Adrenal gland (tissue), 12 donors: ENCODE measurements around the gene PJVK. TPM values are rescaled to one million over a fixed set of nuclear protein-coding genes. Genes with fewer than 3 reads are reported as not detected.
"Not testable (repeated sequence)": the region's sequence is repeated elsewhere in the genome, so short reads cannot be mapped to it uniquely, and the experiment has no call there.

Experiments used
- DNase-seq, 7 donors: peaks; one replicate each; pipeline ENCODE4 v3.0.0-alpha.2; 2019 to 2020
- H3K27ac ChIP-seq, 5 donors: fragments of 200-600 bp; sonication (generic) in 4 of 5; 1 replicate in 3 of 5; 2 replicates in 2 of 5; pipeline versions ENCODE4 v1.5.1 to v1.8.0; 2016 to 2020; ENCODE audit warnings: mild to moderate bottlenecking in 1 of 5
- H3K27me3 ChIP-seq: fragments of 200-600 bp; 2 replicates; pipeline ENCODE4 v1.8.0; 2021
- H3K36me3 ChIP-seq, 2 donors: fragments of 200-600 bp; replicated peaks in 1 of 2; 1 replicate in 1 of 2; 2 replicates in 1 of 2; pipeline versions ENCODE4 v1.5.1 to v1.8.0; 2018 to 2022
- H3K4me1 ChIP-seq, 2 donors: fragments of 200-600 bp; replicated peaks in 1 of 2; 1 replicate in 1 of 2; 2 replicates in 1 of 2; pipeline versions ENCODE4 v1.5.1 to v1.8.0; 2018 to 2021
- H3K4me3 ChIP-seq, 4 donors: fragments of 200-600 bp; sonication (generic) in 3 of 4; one replicate each; pipeline ENCODE4 v1.5.1; 2016 to 2018
- H3K9me3 ChIP-seq, 3 donors: fragments of 200-600 bp; sonication (generic) in 1 of 3; replicated peaks in 1 of 3; 1 replicate in 2 of 3; 2 replicates in 1 of 3; pipeline versions ENCODE4 v1.5.1 to v1.8.0; 2016 to 2021
- CTCF ChIP-seq, 6 experiments: fragments of 450-650 bp in 4 of 6; fragments of 200-600 bp in 2 of 6; sonication (generic) in 1 of 6; IDR thresholded peaks; 1 replicate in 5 of 6; 2 replicates in 1 of 6; pipeline versions ENCODE4 v1.5.1 to v1.8.0; 2016 to 2021; ENCODE audit warnings: antibody characterized with exemption in 6 of 6, mild to moderate bottlenecking in 2 of 6, moderate library complexity in 1 of 6
- POLR2A ChIP-seq, 2 donors: fragments of 450-650 bp; IDR thresholded peaks; one replicate each; pipeline ENCODE4 v1.6.1; 2017; ENCODE audit warnings: antibody characterized with exemption in 2 of 2, mild to moderate bottlenecking in 2 of 2, moderate library complexity in 1 of 2
- WGBS, 4 donors: extraction: QIAGEN DNeasy Blood & Tissue Kit in 2 of 4; methylation state at CpG; one replicate each; pipeline versions ENCODE4 v1.1.5 to v1.1.7; 2013 to 2017; 5-methylcytosine and 5-hydroxymethylcytosine counted together
- intact Hi-C, 2 donors: fragments of 100-400 bp; cut with DNase I; formaldehyde crosslinking; loops; one replicate each; pipeline versions ENCODE4 v1.14.1 to v1.15.0; 2022 to 2023
- polyA plus RNA-seq, 3 donors: library from polyadenylated mRNA; stranded (reverse); fragments of 200-250 nt in 2 of 3; fragments of 350-450 nt in 1 of 3; fragmentation: Illumina TruSeq in 1 of 3; extraction: RNeasy Lipid Tissue Mini Kit (QIAGEN cat#74804) in 1 of 3; gene quantifications; one replicate each; pipeline ENCODE4 v1.2.3, GENCODE V29; 2013 to 2014
- total RNA-seq, 9 donors: library from RNA; depleted of rRNA in 4 of 9; stranded (reverse); fragments of >200 nt in 4 of 9; fragments of 120-200 nt in 1 of 9; fragmentation: NEBNext Ultra II Directional in 1 of 9; extraction: Animal tissue kit (Norgen Biotek cat#: 25700) in 1 of 9; gene quantifications; one replicate each; pipeline versions ENCODE4 v1.1.0 to v1.2.4, GENCODE V29; 2013 to 2023
- donor health status: healthy with polysubstance abuse.
- donor health status: Bipolar disorder and iron deficiency.
- donor health status: DM: yes; HTN: yes; CAD: no.
- donor health status: DM: no; HTN: no; CAD: no.
- donor health status: DM: no; HTN: no; CAD: no.
- donor health status: DM: yes; HTN: yes; CAD: no.

Gene PJVK
- total and polyA plus RNA-seq, 12 donors, result 0.70 to 19.6 (median 3.6) TPM; not detected in 1

- Histone ChIP-seq H3K4me1 (peaks cover 0 to 3% of the 10 kb centered on the region in 2 donors), H3K27me3 (no peaks in the 10 kb centered on the region), H3K4me3 (no peak overlapping the region), H3K9me3 (no peaks in the 10 kb centered on the region), H3K36me3 (no peaks in the 10 kb centered on the region), H3K27ac (no peak overlapping the region)
- intact Hi-C loops, result no loop called here
- TF ChIP-seq CTCF (IDR thresholded peaks at IDR 0.05) (no peak), POLR2A (IDR thresholded peaks at IDR 0.05) (no peak)
- no peak for DNase-seq
- WGBS, 4 donors, result 89 to 93% (median 91%) methylated on average over 5 of the region's 5 CpGs
Observed at GRCh38 chr2:178455947-178456346, 4.8 kb downstream of the PJVK start.

DNA sequence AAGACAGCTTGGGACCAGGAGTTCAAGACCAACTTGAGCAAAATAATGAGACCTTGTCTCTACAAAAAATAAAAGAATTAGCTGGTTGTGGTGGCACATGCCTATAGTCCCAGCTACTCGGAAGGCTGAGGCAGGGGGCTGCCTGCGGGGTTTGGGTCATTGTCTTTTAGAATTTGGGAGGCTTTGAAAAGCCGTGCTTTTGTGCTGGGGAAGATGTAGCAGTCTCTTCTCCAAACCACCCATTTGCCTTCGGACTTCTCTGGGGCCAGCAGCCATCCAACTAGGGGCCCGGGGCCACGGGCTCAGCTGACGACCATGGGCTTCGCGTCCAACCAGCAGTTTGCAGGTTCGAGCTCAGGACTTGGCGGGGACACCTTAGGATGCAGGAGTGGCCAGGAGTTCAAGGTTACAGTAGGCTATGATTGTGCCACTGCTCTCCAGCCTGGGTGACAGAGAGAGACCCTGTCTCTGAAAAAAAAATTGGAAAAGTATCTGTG lies 6.3 kb downstream of the PJVK start:
- no peak overlapping the region for H3K27ac ChIP-seq
- 85 to 91% (median 88%) methylated on average over 2 to 11 of the region's 11 CpGs for WGBS, 4 donors
- intact Hi-C loops, result no loop called here
- H3K4me1 ChIP-seq, result no peaks in the 10 kb centered on the region
- no peak for DNase-seq
- no peaks in the 10 kb centered on the region for H3K9me3 ChIP-seq
- TF ChIP-seq POLR2A (IDR thresholded peaks at IDR 0.05) (no peak), CTCF (IDR thresholded peaks at IDR 0.05) (no peak)
- H3K27me3 ChIP-seq, result no peaks in the 10 kb centered on the region
- H3K36me3 ChIP-seq, result no peaks in the 10 kb centered on the region
- no peak overlapping the region for H3K4me3 ChIP-seq

DNA sequence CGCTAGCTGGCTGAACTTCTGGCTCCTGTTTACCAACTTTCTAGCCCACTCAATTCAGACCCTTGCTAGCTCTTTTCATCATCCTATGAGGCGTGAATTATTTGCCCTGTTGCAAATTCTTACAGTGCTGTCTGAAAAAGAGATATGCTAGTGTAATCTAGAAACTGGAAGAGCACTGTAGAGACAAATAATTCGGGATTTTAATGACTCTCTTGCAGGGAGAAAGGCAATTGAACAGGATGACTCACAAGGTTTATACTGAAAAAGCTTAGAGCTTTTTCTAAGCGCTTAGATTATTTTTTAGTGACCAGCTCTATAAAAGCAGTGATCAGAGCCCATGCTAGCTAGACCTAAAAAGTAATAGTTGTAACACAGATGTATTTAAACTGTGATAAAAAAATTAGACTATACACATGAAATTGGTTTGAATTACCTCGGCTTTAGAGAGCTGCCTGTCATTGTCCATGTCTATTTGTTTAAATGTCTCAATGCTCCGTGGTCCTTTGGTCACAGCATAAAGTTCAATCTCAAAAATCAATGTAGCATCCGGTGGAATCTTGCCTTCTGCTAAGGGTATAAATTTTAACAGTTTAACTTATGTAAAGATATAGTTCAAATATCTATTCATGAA lies 18.2 kb downstream of the PJVK start:
- no peak for DNase-seq
- Histone ChIP-seq H3K27ac (no peak overlapping the region), H3K4me3 (no peak overlapping the region), H3K27me3 (no peaks in the 10 kb centered on the region), H3K36me3 (no peaks in the 10 kb centered on the region), H3K9me3 (no peaks in the 10 kb centered on the region), H3K4me1 (no peaks in the 10 kb centered on the region)
- 87 to 91% (median 91%) methylated on average over 7 of the region's 7 CpGs for WGBS, 4 donors
- intact Hi-C loops, result no loop called here
- TF ChIP-seq POLR2A (IDR thresholded peaks at IDR 0.05), result no peak
- TF ChIP-seq CTCF (IDR thresholded peaks at IDR 0.05), result no peak

- H3K36me3 ChIP-seq, H3K4me3 ChIP-seq, H3K27ac ChIP-seq, intact Hi-C loops, DNase-seq, H3K9me3 ChIP-seq, H3K4me1 ChIP-seq, H3K27me3 ChIP-seq: not testable (repeated sequence)
- 89 to 94% (median 91%) methylated on average over 5 of the region's 5 CpGs for WGBS, 4 donors
Observed at GRCh38 chr2:178471313-178471712, 20.1 kb downstream of the PJVK start.

DNA sequence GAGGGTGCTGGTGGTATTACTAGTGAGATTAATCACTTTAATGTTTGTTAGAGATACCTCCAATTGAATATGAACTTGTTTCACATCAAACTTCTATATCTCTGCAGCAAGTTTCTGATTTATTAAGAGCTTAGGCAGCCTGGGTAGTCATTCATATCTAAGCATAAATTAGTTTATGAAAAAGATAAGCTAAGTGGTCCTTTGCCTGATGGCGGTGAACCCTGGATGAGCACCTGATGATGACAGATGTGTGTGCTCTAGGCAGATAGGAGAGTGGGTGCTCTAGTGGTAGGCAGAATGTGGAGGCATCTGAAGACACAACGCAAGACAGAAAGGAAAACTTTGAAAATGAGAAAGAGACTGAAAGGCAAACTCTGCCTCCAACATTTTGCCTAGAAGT lies 22.2 kb downstream of the PJVK start:
- intact Hi-C loops, result no loop called here
- DNase-seq, result no peak
- no peaks in the 10 kb centered on the region for H3K9me3 ChIP-seq
- H3K4me3 ChIP-seq, result no peak overlapping the region
- peaks cover 6 to 11% of the 10 kb centered on the region in 2 donors for H3K4me1 ChIP-seq
- H3K27ac ChIP-seq, result no peak overlapping the region
- H3K36me3 ChIP-seq, result no peaks in the 10 kb centered on the region
- TF ChIP-seq CTCF (IDR thresholded peaks at IDR 0.05) (no peak), POLR2A (IDR thresholded peaks at IDR 0.05) (no peak)
- no peaks in the 10 kb centered on the region for H3K27me3 ChIP-seq
- WGBS, 4 donors, result 91 to 98% (median 94%) methylated on average over 2 of the region's 2 CpGs
